H9 (cell line): ENCODE data around the gene TLN1. TPM values are rescaled to one million over a fixed set of nuclear protein-coding genes. Genes with fewer than 3 reads are reported as not detected.

Experiments used
- DNase-seq: peaks from one replicate; pipeline ENCODE4 v3.0.0-alpha.2; 2017
- H2AFZ ChIP-seq: one replicate; pipeline ENCODE4 v1.6.1; 2013; ENCODE audit warnings: mild to moderate bottlenecking, low read length, control low read depth, moderate library complexity
- H2AK5ac ChIP-seq: 2 replicates; pipeline ENCODE4 v1.6.1; 2013; ENCODE audit warnings: low read length, control low read depth, mixed read lengths; ENCODE audit not compliant: insufficient read length
- H2BK120ac ChIP-seq: one replicate; pipeline ENCODE4 v1.6.1; 2013; ENCODE audit warnings: low read depth, mild to moderate bottlenecking, low read length, control low read depth, inconsistent platforms; ENCODE audit not compliant: poor library complexity, severe bottlenecking
- H2BK12ac ChIP-seq: 2 replicates; pipeline ENCODE4 v1.6.1; 2013; ENCODE audit warnings: low read length, control low read depth, mixed read lengths, low read depth; ENCODE audit not compliant: insufficient read length
- H2BK15ac ChIP-seq: 2 replicates; pipeline ENCODE4 v1.6.1; 2013; ENCODE audit warnings: low read depth, low read length, control low read depth
- H2BK20ac ChIP-seq: one replicate; pipeline ENCODE4 v1.6.1; 2013; ENCODE audit warnings: low read depth, mild to moderate bottlenecking, low read length, control low read depth, inconsistent platforms; ENCODE audit not compliant: poor library complexity, severe bottlenecking
- H2BK5ac ChIP-seq: 2 replicates; pipeline ENCODE4 v1.6.1; 2013; ENCODE audit warnings: low read length, control low read depth, mixed read lengths; ENCODE audit not compliant: insufficient read length
- H3K14ac ChIP-seq: 2 replicates; pipeline ENCODE4 v1.6.1; 2013; ENCODE audit warnings: low read length, control low read depth; ENCODE audit not compliant: insufficient read depth
- H3K18ac ChIP-seq: 2 replicates; pipeline ENCODE4 v1.6.1; 2013; ENCODE audit warnings: low read depth, mild to moderate bottlenecking, mixed read lengths, low read length, control low read depth; ENCODE audit not compliant: insufficient read length
- H3K23ac ChIP-seq: 2 replicates; pipeline ENCODE4 v1.6.1; 2013; ENCODE audit warnings: low read length, control low read depth, mixed read lengths, low read depth; ENCODE audit not compliant: insufficient read length
- H3K23me2 ChIP-seq: 2 replicates; pipeline ENCODE4 v1.6.1; 2013; ENCODE audit warnings: low read depth, mild to moderate bottlenecking, mixed read lengths, low read length, control low read depth; ENCODE audit not compliant: insufficient read length, poor library complexity, severe bottlenecking
- H3K27ac ChIP-seq: 2 replicates; pipeline ENCODE4 v1.5.1; 2013; ENCODE audit warnings: low read length, control low read depth, mixed read lengths, low read depth; ENCODE audit not compliant: insufficient read length
- H3K27me3 ChIP-seq: 2 replicates; pipeline ENCODE4 v1.6.1; 2013; ENCODE audit warnings: low read length, control low read depth, inconsistent platforms; ENCODE audit not compliant: insufficient read depth
- H3K4ac ChIP-seq: 2 replicates; pipeline ENCODE4 v1.6.1; 2013; ENCODE audit warnings: low read depth, mild to moderate bottlenecking, control low read depth, inconsistent platforms, low read length, moderate library complexity
- H3K4me1 ChIP-seq: 2 replicates; pipeline ENCODE4 v1.6.1; 2013; ENCODE audit warnings: low read length, control low read depth, inconsistent platforms; ENCODE audit not compliant: insufficient read depth
- H3K4me2 ChIP-seq: 2 replicates; pipeline ENCODE4 v1.6.1; 2013; ENCODE audit warnings: low read length, control low read depth, mixed read lengths; ENCODE audit not compliant: insufficient read length, insufficient read depth
- H3K56ac ChIP-seq: 2 replicates; pipeline ENCODE4 v1.6.1; 2013; ENCODE audit warnings: low read depth, mild to moderate bottlenecking, mixed read lengths, low read length, control low read depth; ENCODE audit not compliant: insufficient read length
- H3K79me1 ChIP-seq: 2 replicates; pipeline ENCODE4 v1.6.1; 2013; ENCODE audit warnings: low read depth, mild to moderate bottlenecking, moderate library complexity, low read length, control low read depth, inconsistent platforms; ENCODE audit not compliant: insufficient read depth, poor library complexity, severe bottlenecking
- H3K79me2 ChIP-seq: 2 replicates; pipeline ENCODE4 v1.6.1; 2013; ENCODE audit warnings: low read length, control low read depth, inconsistent platforms; ENCODE audit not compliant: insufficient read depth
- H3K9ac ChIP-seq: 2 replicates; pipeline ENCODE4 v1.6.1; 2013; ENCODE audit warnings: low read length, control low read depth, mixed read lengths; ENCODE audit not compliant: insufficient read length; ENCODE audit errors: extremely low read depth
- H3K9me3 ChIP-seq: one replicate; pipeline ENCODE4 v1.6.1; 2013; ENCODE audit warnings: low read depth, low read length, inconsistent platforms; ENCODE audit not compliant: control insufficient read depth
- H3T11ph ChIP-seq: one replicate; pipeline ENCODE4 v1.6.1; 2013; ENCODE audit warnings: mild to moderate bottlenecking, low read length, control low read depth, inconsistent platforms
- H4K20me1 ChIP-seq: one replicate; pipeline ENCODE4 v1.6.1; 2013; ENCODE audit not compliant: control insufficient read depth, insufficient read length, insufficient read depth
- H4K5ac ChIP-seq: 2 replicates; pipeline ENCODE4 v1.6.1; 2013; ENCODE audit warnings: low read depth, mild to moderate bottlenecking, mixed read lengths, low read length, control low read depth; ENCODE audit not compliant: insufficient read length
- H4K8ac ChIP-seq: replicated peaks from 2 replicates; pipeline ENCODE4 v1.6.1; 2013; ENCODE audit warnings: low read length, control low read depth, mixed read lengths, low read depth; ENCODE audit not compliant: insufficient read length
- H4K91ac ChIP-seq: 2 replicates; pipeline ENCODE4 v1.6.1; 2013; ENCODE audit warnings: low read depth, mild to moderate bottlenecking, moderate library complexity, mixed read lengths, low read length, control low read depth; ENCODE audit not compliant: insufficient read length
- H3K27ac Mint-ChIP-seq, 3 experiments: 2 replicates in 2 of 3; 3 replicates in 1 of 3; pipeline ENCODE4 v1.8.0; 2020 to 2021; ENCODE audit warnings: mixed read lengths in 3 of 3, mild to moderate bottlenecking in 1 of 3, moderate library complexity in 1 of 3
- H3K27me3 Mint-ChIP-seq: 2 replicates; pipeline ENCODE4 v1.8.0; 2021; ENCODE audit warnings: low read depth, mild to moderate bottlenecking, moderate library complexity, mixed read lengths
- H3K36me3 Mint-ChIP-seq, 3 experiments: 2 replicates in 2 of 3; 3 replicates in 1 of 3; pipeline ENCODE4 v1.8.0; 2020 to 2021; ENCODE audit warnings: low read depth in 3 of 3, mixed read lengths in 3 of 3; ENCODE audit not compliant: insufficient read depth in 1 of 3
- H3K4me1 Mint-ChIP-seq, 2 experiments: 2 replicates each; pipeline ENCODE4 v1.8.0; 2020; ENCODE audit warnings: mixed read lengths in 2 of 2
- H3K4me3 Mint-ChIP-seq, 2 experiments: 2 replicates in 1 of 2; 3 replicates in 1 of 2; pipeline ENCODE4 v1.8.0; 2020 to 2021; ENCODE audit warnings: mild to moderate bottlenecking in 2 of 2, mixed read lengths in 2 of 2, moderate library complexity in 1 of 2
- H3K9me3 Mint-ChIP-seq, 2 experiments: 2 replicates in 1 of 2; 3 replicates in 1 of 2; pipeline ENCODE4 v1.8.0; 2020; ENCODE audit warnings: mild to moderate bottlenecking in 2 of 2, mixed read lengths in 2 of 2, moderate library complexity in 1 of 2
- CTCF ChIP-seq: fragments of 200-600 bp; sonication (generic); conservative IDR thresholded peaks from 3 replicates; pipeline ENCODE4 v1.8.0; 2021; ENCODE audit warnings: antibody characterized with exemption, mild to moderate bottlenecking
- WGBS: extraction: QIAGEN DNeasy Blood & Tissue Kit; methylation state at CpG from one replicate; pipeline ENCODE4 v1.1.7; 2013; ENCODE audit warnings: missing lambda C conversion rate, low lambda C conversion rate, mixed read lengths; ENCODE audit not compliant: insufficient read length; ENCODE audit errors: extremely low coverage; 5-methylcytosine and 5-hydroxymethylcytosine counted together
- total RNA-seq: library from RNA; stranded (reverse); gene quantifications from 2 replicates; pipeline ENCODE4 v1.2.1, GENCODE V29; 2021

Gene TLN1
- total RNA-seq, 1 experiment from 2014 or later, result 102 TPM

- no CpG with 5 or more reads among the region's 4 CpGs for WGBS
- no peak for DNase-seq
- no peaks in the 10 kb centered on the region for H3K27me3 ChIP-seq
- H4K8ac ChIP-seq, result no peak overlapping the region
- no peak overlapping the region for H4K5ac ChIP-seq
- H4K91ac ChIP-seq, result no peak overlapping the region
- H2BK20ac ChIP-seq, result no peak overlapping the region
- H3K4me2 ChIP-seq, result no peak overlapping the region
- no peak overlapping the region for H3K23ac ChIP-seq
- no peak overlapping the region for H3T11ph ChIP-seq
- H3K9ac ChIP-seq, result no peak overlapping the region
- peaks cover 48 to 97% (median 90%) of the 10 kb centered on the region in 3 experiments for H3K36me3 Mint-ChIP-seq
- H2AK5ac ChIP-seq, result no peak overlapping the region
- H3K27ac Mint-ChIP-seq, result peak overlapping the region in 1 of 3 experiments; percentile 88; a peak in 3 of 7 replicates
- no peaks in the 10 kb centered on the region; the same call in 1 of the 2 replicates for H3K27me3 Mint-ChIP-seq
- H3K56ac ChIP-seq, result no peak overlapping the region
- H3K18ac ChIP-seq, result no peak overlapping the region
- no peaks in the 10 kb centered on the region for H3K79me1 ChIP-seq
- H3K4me3 Mint-ChIP-seq, result no peak overlapping the region
- H3K4me1 Mint-ChIP-seq, result peaks cover 0 to 9% of the 10 kb centered on the region in 2 experiments; a peak in 2 of 4 replicates
- H3K9me3 Mint-ChIP-seq, result no peaks in the 10 kb centered on the region
- H3K79me2 ChIP-seq, result no peaks in the 10 kb centered on the region
- H2AFZ ChIP-seq, result no peak overlapping the region
- H4K20me1 ChIP-seq, result no peaks in the 10 kb centered on the region
- H3K27ac ChIP-seq, result no peak overlapping the region
- no peaks in the 10 kb centered on the region for H3K9me3 ChIP-seq
- no peaks in the 10 kb centered on the region for H3K23me2 ChIP-seq
- H2BK5ac ChIP-seq, result no peak overlapping the region
- no peak overlapping the region for H2BK12ac ChIP-seq
- no peak overlapping the region for H2BK15ac ChIP-seq
- H2BK120ac ChIP-seq, result no peak overlapping the region
- no peaks in the 10 kb centered on the region for H3K4me1 ChIP-seq
- no peak overlapping the region for H3K4ac ChIP-seq
- TF ChIP-seq CTCF, result no peak
- H3K14ac ChIP-seq, result no peak overlapping the region
Measured at GRCh38 chr9:35716230-35716629, 15.8 kb downstream of the TLN1 start.
